ENCODE data around the gene MYO6.
A peak's percentile ranks its signal among the peaks of the same experiment; 100 is the strongest.

The MYO6 gene

GRCh38 chr6:75913040-75913439, 164.0 kb downstream of the MYO6 start:
- DNase-seq (ENCODE audit: insufficient read length, low spot score) (no peak), FAIRE-seq (no peak)
- TF ChIP-seq POLR2A (IDR thresholded peaks at IDR 0.05; ENCODE audit: low read depth, low read length) = no peak

- no peak for DNase-seq (ENCODE audit: insufficient read length, low spot score)
- FAIRE-seq = peak; percentile 89
- TF ChIP-seq POLR2A (IDR thresholded peaks at IDR 0.05; ENCODE audit: low read depth, low read length) = no peak
These were observed 173.2 kb downstream of the MYO6 start for GRCh38 chr6:75922226-75922625.

- DNase-seq (ENCODE audit: insufficient read length, low spot score) = no peak
- no peak for TF ChIP-seq POLR2A (IDR thresholded peaks at IDR 0.05; ENCODE audit: low read depth, low read length)
- FAIRE-seq = no peak
These were observed 177.5 kb downstream of the MYO6 start for GRCh38 chr6:75926293-75927168.

GRCh38 chr6:75931011-75931680, 182.1 kb downstream of the MYO6 start:
- DNase-seq (ENCODE audit: insufficient read length, low spot score) = no peak
- no peak for FAIRE-seq
- no peak for TF ChIP-seq POLR2A (IDR thresholded peaks at IDR 0.05; ENCODE audit: low read depth, low read length)

- DNase-seq (ENCODE audit: insufficient read length, low spot score) (no peak), FAIRE-seq (no peak)
These were observed 183.0 kb downstream of the MYO6 start for GRCh38 chr6:75932067-75932466.

GRCh38 chr6:75933387-75933975, 184.4 kb downstream of the MYO6 start:
- DNase-seq (ENCODE audit: insufficient read length, low spot score) = no peak
- no peak for FAIRE-seq
- no peak for TF ChIP-seq POLR2A (IDR thresholded peaks at IDR 0.05; ENCODE audit: low read depth, low read length)

More at GRCh38 chr6:75932067-75932466, 183.0 kb downstream of the MYO6 start:
- no peak for TF ChIP-seq POLR2A (IDR thresholded peaks at IDR 0.05; ENCODE audit: low read depth, low read length)

GRCh38 chr6:75934643-75935472, 185.8 kb downstream of the MYO6 start:
- no peak for TF ChIP-seq POLR2A (IDR thresholded peaks at IDR 0.05; ENCODE audit: low read depth, low read length)
- FAIRE-seq (peak; percentile 94), DNase-seq (ENCODE audit: insufficient read length, low spot score) (peak; percentile 42)

GRCh38 chr6:75935473-75935793, 186.4 kb downstream of the MYO6 start:
- no peak for FAIRE-seq
- DNase-seq (ENCODE audit: insufficient read length, low spot score) = no peak
- TF ChIP-seq POLR2A (IDR thresholded peaks at IDR 0.05; ENCODE audit: low read depth, low read length) = no peak

- DNase-seq (ENCODE audit: insufficient read length, low spot score) = no peak
- no peak for TF ChIP-seq POLR2A (IDR thresholded peaks at IDR 0.05; ENCODE audit: low read depth, low read length)
These were observed 187.6 kb downstream of the MYO6 start for GRCh38 chr6:75936682-75937081.

GRCh38 chr6:75937846-75938245, 188.8 kb downstream of the MYO6 start:
- no peak for TF ChIP-seq POLR2A (IDR thresholded peaks at IDR 0.05; ENCODE audit: low read depth, low read length)
- no peak for DNase-seq (ENCODE audit: insufficient read length, low spot score)
- no peak for FAIRE-seq

More at GRCh38 chr6:75936682-75937081, 187.6 kb downstream of the MYO6 start:
- FAIRE-seq = no peak

- DNase-seq (ENCODE audit: insufficient read length, low spot score) (no peak), FAIRE-seq (no peak)
- no peak for TF ChIP-seq POLR2A (IDR thresholded peaks at IDR 0.05; ENCODE audit: low read depth, low read length)
These were observed 191.5 kb downstream of the MYO6 start for GRCh38 chr6:75940564-75940963.

GRCh38 chr6:75941509-75941908, 192.5 kb downstream of the MYO6 start:
- no peak for DNase-seq (ENCODE audit: insufficient read length, low spot score)

GRCh38 chr6:75943381-75943780, 194.3 kb downstream of the MYO6 start:
- no peak for TF ChIP-seq POLR2A (IDR thresholded peaks at IDR 0.05; ENCODE audit: low read depth, low read length)
- FAIRE-seq = no peak
- no peak for DNase-seq (ENCODE audit: insufficient read length, low spot score)

More at GRCh38 chr6:75941509-75941908, 192.5 kb downstream of the MYO6 start:
- FAIRE-seq = no peak
- no peak for TF ChIP-seq POLR2A (IDR thresholded peaks at IDR 0.05; ENCODE audit: low read depth, low read length)
